Activated CD8-positive, alpha-beta T cell treated with anti-CD3 and anti-CD28 coated beads for 36 hours (primary cell): ENCODE results near the gene PDK1. TPM values are rescaled to one million over a fixed set of nuclear protein-coding genes. Genes with fewer than 3 reads are reported as not detected.

Experiments used
- ATAC-seq: fragments of 200-7000 bp; cut with Tn5 transposase; one replicate; pipeline ENCODE4 v1.10.0; 2021; ENCODE audit warnings: mild to moderate bottlenecking, moderate library complexity
- CTCF ChIA-PET: fragments of 350-600 bp; sonication (Branson Sonifier 250); formaldehyde crosslinking; loops from one replicate; lab custom pipeline; 2021; ENCODE audit warnings: antibody characterized with exemption; lab: Charles Lee
- POLR2A ChIA-PET: fragments of 350-600 bp; sonication (Branson Sonifier 250); formaldehyde crosslinking; loops from one replicate; lab custom pipeline; 2021; ENCODE audit warnings: antibody characterized with exemption; lab: Charles Lee
- DNase-seq: peaks from one replicate; pipeline ENCODE4 v3.0.0-alpha.2; 2020
- H3K27ac Mint-ChIP-seq: one replicate; pipeline ENCODE4 v1.8.0; 2021; ENCODE audit warnings: mild to moderate bottlenecking, mixed read lengths
- H3K27me3 Mint-ChIP-seq: one replicate; pipeline ENCODE4 v1.8.0; 2021; ENCODE audit warnings: mixed read lengths
- H3K36me3 Mint-ChIP-seq: one replicate; pipeline ENCODE4 v1.8.0; 2021; ENCODE audit warnings: low read depth, mixed read lengths
- H3K4me1 Mint-ChIP-seq: one replicate; pipeline ENCODE4 v1.8.0; 2021; ENCODE audit warnings: low read depth, mixed read lengths
- H3K4me3 Mint-ChIP-seq: one replicate; pipeline ENCODE4 v1.8.0; 2021; ENCODE audit warnings: mild to moderate bottlenecking, moderate library complexity, mixed read lengths
- H3K9me3 Mint-ChIP-seq: one replicate; pipeline ENCODE4 v1.8.0; 2021; ENCODE audit warnings: mixed read lengths
- intact Hi-C: fragments of 100-400 bp; cut with micrococcal nuclease; formaldehyde crosslinking; loops from one replicate; pipeline ENCODE4 v1.10.0; 2022
- total RNA-seq, 2 experiments: library from RNA; stranded (reverse); gene quantifications; one replicate each; pipeline ENCODE4 v1.2.3, GENCODE V29; 2021
- TF ChIP-seq, protein P1 (sequence below): fragments of 200-600 bp; IDR thresholded peaks from one replicate; pipeline ENCODE4 v1.8.0; 2022; ENCODE audit warnings: antibody characterized with exemption, mild to moderate bottlenecking

The PDK1 gene
- total RNA-seq, 2 experiments from 2014 or later = 65.8 to 70.7 TPM

DNA sequence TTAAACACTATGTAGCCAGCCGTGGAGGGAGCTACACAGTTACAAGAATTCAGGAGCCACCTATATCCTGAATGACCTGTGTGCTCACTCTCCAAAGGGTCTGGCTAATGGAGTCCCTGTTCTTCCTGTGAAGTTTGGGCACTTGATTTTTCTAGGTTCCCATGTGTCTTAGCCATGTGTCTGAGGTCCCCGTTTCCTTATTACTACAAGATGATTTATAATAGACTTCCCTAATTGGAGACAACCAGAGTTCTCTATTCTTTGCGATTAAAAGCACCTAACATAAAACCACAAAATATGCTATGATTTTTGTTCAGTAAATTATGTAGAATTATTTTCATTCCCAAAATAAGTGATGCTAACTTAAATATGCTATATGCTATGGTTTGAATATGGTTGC lies 83.4 kb downstream of the PDK1 start:
- ChIA-PET POLR2A (no interaction called here), CTCF (no interaction called here)
- DNase-seq = no peak
- peaks cover 24% of the 10 kb centered on the region for H3K4me1 Mint-ChIP-seq
- no peak overlapping the region for H3K27ac Mint-ChIP-seq
- H3K9me3 Mint-ChIP-seq = no peaks in the 10 kb centered on the region
- intact Hi-C loops = no loop called here
- no peak for ATAC-seq
- H3K36me3 Mint-ChIP-seq = no peaks in the 10 kb centered on the region
- H3K27me3 Mint-ChIP-seq = no peaks in the 10 kb centered on the region
- TF ChIP-seq, protein P1, sequence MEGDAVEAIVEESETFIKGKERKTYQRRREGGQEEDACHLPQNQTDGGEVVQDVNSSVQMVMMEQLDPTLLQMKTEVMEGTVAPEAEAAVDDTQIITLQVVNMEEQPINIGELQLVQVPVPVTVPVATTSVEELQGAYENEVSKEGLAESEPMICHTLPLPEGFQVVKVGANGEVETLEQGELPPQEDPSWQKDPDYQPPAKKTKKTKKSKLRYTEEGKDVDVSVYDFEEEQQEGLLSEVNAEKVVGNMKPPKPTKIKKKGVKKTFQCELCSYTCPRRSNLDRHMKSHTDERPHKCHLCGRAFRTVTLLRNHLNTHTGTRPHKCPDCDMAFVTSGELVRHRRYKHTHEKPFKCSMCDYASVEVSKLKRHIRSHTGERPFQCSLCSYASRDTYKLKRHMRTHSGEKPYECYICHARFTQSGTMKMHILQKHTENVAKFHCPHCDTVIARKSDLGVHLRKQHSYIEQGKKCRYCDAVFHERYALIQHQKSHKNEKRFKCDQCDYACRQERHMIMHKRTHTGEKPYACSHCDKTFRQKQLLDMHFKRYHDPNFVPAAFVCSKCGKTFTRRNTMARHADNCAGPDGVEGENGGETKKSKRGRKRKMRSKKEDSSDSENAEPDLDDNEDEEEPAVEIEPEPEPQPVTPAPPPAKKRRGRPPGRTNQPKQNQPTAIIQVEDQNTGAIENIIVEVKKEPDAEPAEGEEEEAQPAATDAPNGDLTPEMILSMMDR = no peak
- no peak overlapping the region for H3K4me3 Mint-ChIP-seq

DNA sequence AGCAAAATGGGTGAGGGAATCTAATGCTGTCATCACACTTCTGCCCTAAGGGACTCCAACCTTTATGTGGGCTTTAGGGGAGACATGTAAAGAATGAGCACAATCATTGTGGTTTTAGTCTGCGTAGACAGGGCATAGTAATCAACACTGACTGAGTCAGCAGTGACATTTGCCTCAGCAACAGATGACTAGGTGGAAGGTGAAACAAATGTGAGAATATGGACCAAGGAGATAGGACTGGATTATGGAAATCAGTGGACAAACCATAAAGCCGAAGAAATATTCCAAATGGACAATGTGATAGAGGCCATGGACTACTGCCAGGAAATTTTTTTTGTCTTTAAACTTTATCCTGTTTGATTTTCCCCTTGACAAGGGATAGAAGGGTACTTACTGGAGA lies 83.9 kb downstream of the PDK1 start:
- TF ChIP-seq, protein P1 = no peak
- CTCF ChIA-PET = no interaction called here
- intact Hi-C loops = no loop called here
- ATAC-seq = peak; percentile 90
- Mint-ChIP-seq H3K4me3 (no peak overlapping the region), H3K4me1 (peaks cover 24% of the 10 kb centered on the region), H3K27ac (no peak overlapping the region), H3K9me3 (no peaks in the 10 kb centered on the region), H3K36me3 (no peaks in the 10 kb centered on the region), H3K27me3 (no peaks in the 10 kb centered on the region)
- DNase-seq = peak; percentile 52
- POLR2A ChIA-PET = no interaction called here

DNA sequence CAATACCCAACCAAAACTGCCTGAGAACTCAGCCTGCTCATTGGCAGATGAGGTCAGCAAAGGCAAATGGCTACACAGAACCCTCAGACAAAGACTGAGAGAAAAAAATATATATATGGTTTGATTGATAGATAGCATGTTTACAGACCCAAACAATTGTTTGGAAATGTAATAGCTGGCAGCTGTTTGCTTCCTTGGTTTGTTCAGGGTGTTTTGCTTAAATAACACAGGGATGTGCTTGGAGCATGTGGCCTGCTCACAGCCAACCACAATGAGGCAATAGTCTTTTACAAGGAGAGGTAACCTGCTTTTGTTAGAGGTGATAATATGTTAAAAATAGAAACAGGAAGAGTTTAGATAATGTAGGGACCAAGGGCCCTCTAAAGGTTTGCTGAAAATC lies 84.5 kb downstream of the PDK1 start:
- Mint-ChIP-seq H3K4me1 (peaks cover 24% of the 10 kb centered on the region), H3K27me3 (no peaks in the 10 kb centered on the region), H3K36me3 (no peaks in the 10 kb centered on the region), H3K27ac (no peak overlapping the region), H3K4me3 (no peak overlapping the region), H3K9me3 (no peaks in the 10 kb centered on the region)
- intact Hi-C loops = no loop called here
- POLR2A ChIA-PET = no interaction called here
- ATAC-seq = peak; percentile 24
- no peak for DNase-seq
- CTCF ChIA-PET = no interaction called here
- TF ChIP-seq, protein P1 = no peak

DNA sequence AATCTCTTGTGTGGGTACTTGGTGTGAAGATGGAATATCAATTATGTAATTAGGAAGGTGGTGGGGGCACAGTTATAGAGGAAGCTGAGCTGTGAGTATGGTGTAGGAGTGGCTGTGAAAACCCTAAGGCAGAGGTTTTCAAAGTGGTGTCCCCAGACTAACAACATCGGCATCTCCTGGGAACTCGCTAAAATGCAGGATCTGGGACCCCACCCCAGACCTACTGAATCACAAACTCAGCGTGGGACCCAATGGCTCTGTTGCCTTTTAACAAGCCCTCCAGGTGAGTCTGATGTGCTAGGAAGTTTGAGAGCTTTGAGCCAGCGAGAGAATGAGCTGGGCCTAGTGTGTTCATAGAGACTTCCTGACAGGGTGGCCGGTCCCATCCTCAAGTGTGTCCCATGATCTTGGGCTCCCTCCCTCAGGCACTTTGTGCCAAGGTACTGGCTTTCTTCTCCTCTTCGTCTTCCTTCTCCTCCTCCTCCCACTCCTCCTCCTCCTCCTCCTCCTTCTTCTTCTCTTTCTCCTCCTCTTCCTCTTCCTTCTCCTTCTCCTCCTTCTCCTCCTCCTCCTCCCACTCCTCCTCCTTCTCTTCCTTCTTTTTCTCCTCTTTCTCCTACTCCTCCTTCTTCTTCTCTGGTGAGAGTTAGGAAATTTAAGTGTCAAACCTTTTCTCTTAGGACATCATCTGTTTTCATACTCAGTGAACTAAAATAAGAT lies 86.6 kb downstream of the PDK1 start:
- Mint-ChIP-seq H3K27me3 (peaks cover 2% of the 10 kb centered on the region), H3K27ac (no peak overlapping the region), H3K36me3 (peaks cover 3% of the 10 kb centered on the region), H3K4me1 (peaks cover 24% of the 10 kb centered on the region), H3K4me3 (no peak overlapping the region), H3K9me3 (no peaks in the 10 kb centered on the region)
- CTCF ChIA-PET = no interaction called here
- POLR2A ChIA-PET = no interaction called here
- TF ChIP-seq, protein P1 = no peak
- intact Hi-C loops = no loop called here
- ATAC-seq (no peak), DNase-seq (no peak)

DNA sequence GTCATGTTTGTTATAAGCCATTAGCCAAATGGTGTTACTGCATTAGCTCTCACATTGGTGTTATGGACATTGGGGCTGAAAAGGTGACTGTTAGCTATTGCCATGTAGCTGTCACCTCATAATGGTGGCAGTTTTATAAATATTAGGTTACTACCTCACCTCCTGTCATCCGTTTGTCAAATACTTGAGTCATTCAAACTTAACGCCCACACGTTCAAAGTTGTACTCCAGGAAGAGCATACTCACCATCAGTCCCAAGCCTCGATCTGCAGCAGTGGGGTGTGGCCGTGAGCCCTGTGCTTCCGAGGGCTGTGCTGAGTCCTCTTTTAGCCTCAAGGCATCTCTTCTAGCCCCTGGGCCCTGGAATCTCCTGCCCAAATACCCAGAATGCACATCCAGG lies 87.3 kb downstream of the PDK1 start:
- ChIA-PET CTCF (interaction anchor here (1.0 kb wide), 1 partner anchor 12 kb away, joined by 3 read pairs; no protein-coding TSS in a partner anchor), POLR2A (no interaction called here)
- ATAC-seq (peak; percentile 81), DNase-seq (peak; percentile 50)
- intact Hi-C loops = no loop called here
- H3K27me3 Mint-ChIP-seq = peaks cover 2% of the 10 kb centered on the region
- no peak overlapping the region for H3K27ac Mint-ChIP-seq
- peaks cover 24% of the 10 kb centered on the region for H3K4me1 Mint-ChIP-seq
- TF ChIP-seq, protein P1 = no peak
- H3K36me3 Mint-ChIP-seq = peaks cover 7% of the 10 kb centered on the region
- H3K4me3 Mint-ChIP-seq = no peak overlapping the region
- peaks cover 5% of the 10 kb centered on the region for H3K9me3 Mint-ChIP-seq
